HEK293 (cell line): ENCODE measurements around the gene DZIP1L.

Experiments used
- BCL6B ChIP-seq: fragments of 450-650 bp; formaldehyde crosslinking; IDR thresholded peaks from 2 replicates; pipeline ENCODE4 v1.5.1; 2017; ENCODE audit warnings: missing biosample characterization, missing genetic modification characterization
- ELK4 ChIP-seq: IDR thresholded peaks from 2 replicates; pipeline ENCODE4 v1.6.1; 2011; ENCODE audit warnings: mild to moderate bottlenecking, low read depth, low read length, borderline replicate concordance
- IKZF3 ChIP-seq: fragments of 450-650 bp; IDR thresholded peaks from 2 replicates; pipeline ENCODE4 v1.5.0; 2018; ENCODE audit warnings: missing biosample characterization, mild to moderate bottlenecking, missing genetic modification characterization, moderate library complexity
- KLF16 ChIP-seq: fragments of 450-650 bp; formaldehyde crosslinking; IDR thresholded peaks from 2 replicates; pipeline ENCODE4 v1.5.1; 2017; ENCODE audit warnings: missing biosample characterization, missing genetic modification characterization
- KLF7 ChIP-seq: fragments of 450-650 bp; formaldehyde crosslinking; IDR thresholded peaks from 2 replicates; pipeline ENCODE4 v1.5.1; 2016; ENCODE audit warnings: missing biosample characterization, missing genetic modification characterization, borderline replicate concordance
- PRDM2 ChIP-seq: fragments of 450-650 bp; formaldehyde crosslinking; IDR thresholded peaks from 2 replicates; pipeline ENCODE4 v1.5.1; 2016; ENCODE audit warnings: missing biosample characterization, missing genetic modification characterization, borderline replicate concordance
- PRDM6 ChIP-seq: fragments of 450-650 bp; formaldehyde crosslinking; IDR thresholded peaks from 2 replicates; pipeline ENCODE4 v1.5.1; 2017; ENCODE audit warnings: missing biosample characterization, missing genetic modification characterization
- REPIN1 ChIP-seq: fragments of 450-650 bp; formaldehyde crosslinking; IDR thresholded peaks from 2 replicates; pipeline ENCODE4 v1.5.1; 2017; ENCODE audit warnings: missing biosample characterization, missing genetic modification characterization, low read depth
- SP3 ChIP-seq: fragments of 450-650 bp; formaldehyde crosslinking; IDR thresholded peaks from 2 replicates; pipeline ENCODE4 v1.5.1; 2016; ENCODE audit warnings: missing biosample characterization, missing genetic modification characterization
- WT1 ChIP-seq: fragments of 450-650 bp; formaldehyde crosslinking; IDR thresholded peaks from 2 replicates; pipeline ENCODE4 v1.5.1; 2016; ENCODE audit warnings: missing biosample characterization, missing genetic modification characterization
- ZFP3 ChIP-seq: fragments of 450-650 bp; formaldehyde crosslinking; IDR thresholded peaks from 2 replicates; pipeline ENCODE4 v1.5.1; 2016; ENCODE audit warnings: low read depth, missing biosample characterization, missing genetic modification characterization
- ZNF2 ChIP-seq: fragments of 450-650 bp; formaldehyde crosslinking; IDR thresholded peaks from 2 replicates; pipeline ENCODE4 v1.5.1; 2016; ENCODE audit warnings: missing biosample characterization, missing genetic modification characterization
- ZNF211 ChIP-seq: fragments of 450-650 bp; formaldehyde crosslinking; IDR thresholded peaks from 2 replicates; pipeline ENCODE4 v1.5.1; 2016; ENCODE audit warnings: low read depth, missing biosample characterization, missing genetic modification characterization
- ZNF214 ChIP-seq: fragments of 450-650 bp; formaldehyde crosslinking; IDR thresholded peaks from 2 replicates; pipeline ENCODE4 v1.5.1; 2017; ENCODE audit warnings: missing biosample characterization, mild to moderate bottlenecking, missing genetic modification characterization, borderline replicate concordance
- ZNF23 ChIP-seq: fragments of 450-650 bp; formaldehyde crosslinking; IDR thresholded peaks from 2 replicates; pipeline ENCODE4 v1.5.1; 2016; ENCODE audit warnings: missing biosample characterization, missing genetic modification characterization, borderline replicate concordance
- ZNF266 ChIP-seq: fragments of 450-650 bp; formaldehyde crosslinking; IDR thresholded peaks from 2 replicates; pipeline ENCODE4 v1.5.1; 2016; ENCODE audit warnings: missing biosample characterization, missing genetic modification characterization, low read depth
- ZNF311 ChIP-seq: fragments of 450-650 bp; formaldehyde crosslinking; IDR thresholded peaks from 2 replicates; pipeline ENCODE4 v1.5.1; 2017; ENCODE audit warnings: missing biosample characterization, missing genetic modification characterization, borderline replicate concordance
- ZNF548 ChIP-seq: fragments of 450-650 bp; formaldehyde crosslinking; IDR thresholded peaks from 2 replicates; pipeline ENCODE4 v1.5.1; 2016; ENCODE audit warnings: missing biosample characterization, missing genetic modification characterization
- ZNF558 ChIP-seq: fragments of 450-650 bp; formaldehyde crosslinking; IDR thresholded peaks from 2 replicates; pipeline ENCODE4 v1.5.1; 2016; ENCODE audit warnings: missing biosample characterization, missing genetic modification characterization
- ZNF560 ChIP-seq: fragments of 450-650 bp; formaldehyde crosslinking; IDR thresholded peaks from 2 replicates; pipeline ENCODE4 v1.5.1; 2017; ENCODE audit warnings: missing biosample characterization, missing genetic modification characterization, borderline replicate concordance
- ZNF596 ChIP-seq: fragments of 450-650 bp; IDR thresholded peaks from 2 replicates; pipeline ENCODE4 v1.5.0; 2018; ENCODE audit warnings: missing biosample characterization, mild to moderate bottlenecking, missing genetic modification characterization, moderate library complexity
- ZNF629 ChIP-seq: fragments of 450-650 bp; formaldehyde crosslinking; IDR thresholded peaks from 2 replicates; pipeline ENCODE4 v1.5.1; 2017; ENCODE audit warnings: missing biosample characterization, missing genetic modification characterization
- ZNF660 ChIP-seq: fragments of 450-650 bp; IDR thresholded peaks from 2 replicates; pipeline ENCODE4 v1.5.1; 2018; ENCODE audit warnings: missing biosample characterization, mild to moderate bottlenecking, missing genetic modification characterization
- ZNF670 ChIP-seq: fragments of 450-650 bp; formaldehyde crosslinking; IDR thresholded peaks from 2 replicates; pipeline ENCODE4 v1.5.1; 2016; ENCODE audit warnings: missing biosample characterization, missing genetic modification characterization, low read depth
- ZNF701 ChIP-seq: fragments of 450-650 bp; formaldehyde crosslinking; IDR thresholded peaks from 2 replicates; pipeline ENCODE4 v1.5.1; 2016; ENCODE audit warnings: missing biosample characterization, missing genetic modification characterization
- ZNF776 ChIP-seq: fragments of 450-650 bp; formaldehyde crosslinking; IDR thresholded peaks from 2 replicates; pipeline ENCODE4 v1.5.0; 2017; ENCODE audit warnings: missing biosample characterization, missing genetic modification characterization, borderline replicate concordance
- ZNF785 ChIP-seq: fragments of 450-650 bp; formaldehyde crosslinking; IDR thresholded peaks from 2 replicates; pipeline ENCODE4 v1.5.1; 2016; ENCODE audit warnings: missing biosample characterization, missing genetic modification characterization
- ZSCAN5A ChIP-seq: fragments of 450-650 bp; formaldehyde crosslinking; IDR thresholded peaks from 2 replicates; pipeline ENCODE4 v1.5.1; 2016; ENCODE audit warnings: missing biosample characterization, missing genetic modification characterization

The DZIP1L gene

GRCh38 chr3:138082085-138082991 is 33.1 kb downstream of the DZIP1L start (continued):
- TF ChIP-seq ZNF560 (tag by site-specific recombination) (no peak), ZNF776 (tag by site-specific recombination) (no peak), ZNF266 (tag by site-specific recombination) (no peak), PRDM6 (tag by site-specific recombination) (peak; percentile 87), PRDM2 (no peak), ZSCAN5A (peak; percentile 73; the same call in 1 of the 2 replicates), ZFP3 (tag by site-specific recombination) (no peak), ZNF701 (peak; percentile 44; the same call in 1 of the 2 replicates), BCL6B (tag by site-specific recombination) (no peak), ZNF660 (tag by site-specific recombination) (peak; percentile 99), ELK4 (no peak), ZNF214 (tag by site-specific recombination) (no peak), ZNF311 (no peak), ZNF596 (no peak; the same call in 1 of the 2 replicates), ZNF785 (no peak), KLF7 (tag by site-specific recombination) (no peak), WT1 (tag by site-specific recombination) (peak; percentile 94), ZNF558 (tag by site-specific recombination) (no peak; the same call in 1 of the 2 replicates), ZNF548 (tag by site-specific recombination) (no peak), KLF16 (tag by site-specific recombination) (no peak), IKZF3 (0 out of 2 replicates have a peak, but pooled peaks have one; percentile 57), SP3 (tag by site-specific recombination) (no peak), ZNF23 (tag by site-specific recombination) (no peak), REPIN1 (tag by site-specific recombination) (no peak), ZNF670 (tag by site-specific recombination) (no peak), ZNF2 (peak; percentile 87), ZNF629 (tag by site-specific recombination) (peak; percentile 92), ZNF211 (no peak)
